ENCODE results near the gene PITPNM3.

DNA sequence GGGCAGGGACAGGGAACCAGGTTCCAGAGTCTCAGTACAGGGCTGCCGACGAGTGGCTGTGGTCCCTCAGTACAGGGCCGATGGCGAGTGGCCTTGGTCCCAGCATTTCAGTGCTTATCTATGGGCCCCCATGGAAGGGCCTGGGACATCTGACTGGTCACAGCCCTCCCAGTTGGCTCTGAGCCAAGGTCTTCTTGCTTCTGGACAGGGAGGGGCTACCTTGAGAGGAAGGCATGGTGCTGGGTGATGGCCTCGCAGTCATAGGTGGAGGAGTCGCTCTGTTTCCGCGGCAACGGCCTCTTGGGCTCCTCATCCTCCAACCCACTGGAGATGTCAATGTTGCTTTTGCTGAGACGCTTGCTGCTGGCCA lies 79.6 kb downstream of the PITPNM3 start:
- TF ChIP-seq POLR2A (IDR thresholded peaks at IDR 0.05; ENCODE audit: borderline replicate concordance, extremely low read depth, insufficient read depth, insufficient read length) (no peak), SIN3A (IDR thresholded peaks at IDR 0.05; ENCODE audit: low read depth) (no peak), POLR2AphosphoS5 (IDR thresholded peaks at IDR 0.05; ENCODE audit: low read depth, low read length) (no peak), EGR1 (IDR thresholded peaks at IDR 0.05; ENCODE audit: low read depth) (no peak), CEBPB (IDR thresholded peaks at IDR 0.05; ENCODE audit: low read depth) (no peak), SP1 (IDR thresholded peaks at IDR 0.05; ENCODE audit: low read depth) (no peak), EZH2 (IDR thresholded peaks at IDR 0.05) (no peak), JUND (IDR thresholded peaks at IDR 0.05) (no peak), FOSL1 (IDR thresholded peaks at IDR 0.05; ENCODE audit: low read depth) (no peak)
- TF ChIP-seq, protein P1, sequence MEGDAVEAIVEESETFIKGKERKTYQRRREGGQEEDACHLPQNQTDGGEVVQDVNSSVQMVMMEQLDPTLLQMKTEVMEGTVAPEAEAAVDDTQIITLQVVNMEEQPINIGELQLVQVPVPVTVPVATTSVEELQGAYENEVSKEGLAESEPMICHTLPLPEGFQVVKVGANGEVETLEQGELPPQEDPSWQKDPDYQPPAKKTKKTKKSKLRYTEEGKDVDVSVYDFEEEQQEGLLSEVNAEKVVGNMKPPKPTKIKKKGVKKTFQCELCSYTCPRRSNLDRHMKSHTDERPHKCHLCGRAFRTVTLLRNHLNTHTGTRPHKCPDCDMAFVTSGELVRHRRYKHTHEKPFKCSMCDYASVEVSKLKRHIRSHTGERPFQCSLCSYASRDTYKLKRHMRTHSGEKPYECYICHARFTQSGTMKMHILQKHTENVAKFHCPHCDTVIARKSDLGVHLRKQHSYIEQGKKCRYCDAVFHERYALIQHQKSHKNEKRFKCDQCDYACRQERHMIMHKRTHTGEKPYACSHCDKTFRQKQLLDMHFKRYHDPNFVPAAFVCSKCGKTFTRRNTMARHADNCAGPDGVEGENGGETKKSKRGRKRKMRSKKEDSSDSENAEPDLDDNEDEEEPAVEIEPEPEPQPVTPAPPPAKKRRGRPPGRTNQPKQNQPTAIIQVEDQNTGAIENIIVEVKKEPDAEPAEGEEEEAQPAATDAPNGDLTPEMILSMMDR (IDR thresholded peaks at IDR 0.05 in 2 of 3, conservative IDR thresholded peaks at IDR 0.05 in 1 of 3; ENCODE audit: borderline replicate concordance in 1 of 3, insufficient read depth in 1 of 3, low read depth in 2 of 3, low read length in 2 of 3) = no peak
- TF ChIP-seq, protein P2, sequence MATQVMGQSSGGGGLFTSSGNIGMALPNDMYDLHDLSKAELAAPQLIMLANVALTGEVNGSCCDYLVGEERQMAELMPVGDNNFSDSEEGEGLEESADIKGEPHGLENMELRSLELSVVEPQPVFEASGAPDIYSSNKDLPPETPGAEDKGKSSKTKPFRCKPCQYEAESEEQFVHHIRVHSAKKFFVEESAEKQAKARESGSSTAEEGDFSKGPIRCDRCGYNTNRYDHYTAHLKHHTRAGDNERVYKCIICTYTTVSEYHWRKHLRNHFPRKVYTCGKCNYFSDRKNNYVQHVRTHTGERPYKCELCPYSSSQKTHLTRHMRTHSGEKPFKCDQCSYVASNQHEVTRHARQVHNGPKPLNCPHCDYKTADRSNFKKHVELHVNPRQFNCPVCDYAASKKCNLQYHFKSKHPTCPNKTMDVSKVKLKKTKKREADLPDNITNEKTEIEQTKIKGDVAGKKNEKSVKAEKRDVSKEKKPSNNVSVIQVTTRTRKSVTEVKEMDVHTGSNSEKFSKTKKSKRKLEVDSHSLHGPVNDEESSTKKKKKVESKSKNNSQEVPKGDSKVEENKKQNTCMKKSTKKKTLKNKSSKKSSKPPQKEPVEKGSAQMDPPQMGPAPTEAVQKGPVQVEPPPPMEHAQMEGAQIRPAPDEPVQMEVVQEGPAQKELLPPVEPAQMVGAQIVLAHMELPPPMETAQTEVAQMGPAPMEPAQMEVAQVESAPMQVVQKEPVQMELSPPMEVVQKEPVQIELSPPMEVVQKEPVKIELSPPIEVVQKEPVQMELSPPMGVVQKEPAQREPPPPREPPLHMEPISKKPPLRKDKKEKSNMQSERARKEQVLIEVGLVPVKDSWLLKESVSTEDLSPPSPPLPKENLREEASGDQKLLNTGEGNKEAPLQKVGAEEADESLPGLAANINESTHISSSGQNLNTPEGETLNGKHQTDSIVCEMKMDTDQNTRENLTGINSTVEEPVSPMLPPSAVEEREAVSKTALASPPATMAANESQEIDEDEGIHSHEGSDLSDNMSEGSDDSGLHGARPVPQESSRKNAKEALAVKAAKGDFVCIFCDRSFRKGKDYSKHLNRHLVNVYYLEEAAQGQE (IDR thresholded peaks at IDR 0.05; ENCODE audit: low read depth) = no peak

Data from HCT116 (cell line).